Kidney (tissue), 14 donors: ENCODE results near the gene TAF6L. TPM values are rescaled to one million over a fixed set of nuclear protein-coding genes. Genes with fewer than 3 reads are reported as not detected.

Experiments used
- DNase-seq, 5 donors: peaks; one replicate each; pipeline ENCODE4 v3.0.0-alpha.2; 2013 to 2020
- FAIRE-seq: peaks from 2 replicates; lab custom pipeline; 2012; peaks lifted over from hg19 to GRCh38; lab: Jason Lieb, UNC
- H3K27ac ChIP-seq, 2 donors: one replicate each; pipeline ENCODE4 v1.7.0; 2013; ENCODE audit warnings: low read depth in 2 of 2, low read length in 2 of 2, inconsistent platforms in 1 of 2
- H3K27me3 ChIP-seq: one replicate; pipeline ENCODE4 v1.7.1; 2013; ENCODE audit warnings: low read length, inconsistent platforms; ENCODE audit not compliant: control insufficient read depth, insufficient read depth
- H3K36me3 ChIP-seq, 3 donors: one replicate each; pipeline versions ENCODE4 v1.7.0 to v1.7.1; 2013; ENCODE audit warnings: low read length in 3 of 3, control low read depth in 1 of 3, inconsistent platforms in 1 of 3; ENCODE audit not compliant: insufficient read depth in 3 of 3, control insufficient read depth in 2 of 3
- H3K4me1 ChIP-seq, 3 donors: one replicate each; pipeline versions ENCODE4 v1.7.0 to v1.7.1; 2013; ENCODE audit warnings: low read length in 3 of 3, inconsistent platforms in 1 of 3, low read depth in 1 of 3; ENCODE audit not compliant: control insufficient read depth in 2 of 3, insufficient read depth in 2 of 3
- H3K4me3 ChIP-seq, 3 donors: one replicate each; pipeline versions ENCODE4 v1.7.0 to v1.8.1; 2013; ENCODE audit warnings: low read length in 3 of 3, control low read depth in 1 of 3, inconsistent platforms in 1 of 3
- H3K9ac ChIP-seq, 3 donors: one replicate each; pipeline versions ENCODE4 v1.7.0 to v1.7.1; 2013; ENCODE audit warnings: low read length in 3 of 3, control low read depth in 1 of 3, inconsistent platforms in 1 of 3
- H3K9me3 ChIP-seq, 3 donors: one replicate each; pipeline versions ENCODE4 v1.7.0 to v1.7.1; 2013; ENCODE audit warnings: low read length in 3 of 3, control low read depth in 1 of 3, inconsistent platforms in 1 of 3; ENCODE audit not compliant: control insufficient read depth in 2 of 3, insufficient read depth in 1 of 3
- CTCF ChIP-seq: IDR thresholded peaks from 3 replicates; pipeline ENCODE4 v1.5.1; 2012; ENCODE audit warnings: mild to moderate bottlenecking, moderate library complexity, borderline replicate concordance; ENCODE audit not compliant: insufficient read depth; ENCODE audit errors: extremely low read depth
- intact Hi-C: fragments of 100-400 bp; cut with DNase I; formaldehyde crosslinking; loops from one replicate; pipeline ENCODE4 v1.11.1; 2022
- microRNA-seq: library from miRNA; unstranded; fragments of <30 nt; microRNA quantifications from one replicate; pipeline ENCODE4 v1.2.0, GENCODE V29; 2020
- polyA plus RNA-seq: library from polyadenylated mRNA; stranded (reverse); fragments of 350-450 nt; fragmentation: Illumina TruSeq; extraction: RNeasy Lipid Tissue Mini Kit (QIAGEN cat#74804); gene quantifications from one replicate; pipeline ENCODE4 v1.2.3, GENCODE V29; 2014; ENCODE audit warnings: low read depth, low replicate concordance; ENCODE audit not compliant: insufficient read depth
- total RNA-seq: library from RNA; stranded (reverse); fragmentation: NEBNext Ultra II Directional; extraction: Animal tissue kit (Norgen Biotek cat#: 25700); gene quantifications from one replicate; pipeline ENCODE4 v1.2.1, GENCODE V29; 2021
- donor health status: control.
- donor health status: control.
- donor health status: control.
- donor health status: control.
- donor health status: control.
- donor health status: DM: yes; HTN: yes; CAD: no.
- donor health status: Normal renal cell carcinoma (clear cell type).

Gene TAF6L
- total and polyA plus RNA-seq, 2 donors from 2014 or later = 19.3 to 27.1 TPM

DNA sequence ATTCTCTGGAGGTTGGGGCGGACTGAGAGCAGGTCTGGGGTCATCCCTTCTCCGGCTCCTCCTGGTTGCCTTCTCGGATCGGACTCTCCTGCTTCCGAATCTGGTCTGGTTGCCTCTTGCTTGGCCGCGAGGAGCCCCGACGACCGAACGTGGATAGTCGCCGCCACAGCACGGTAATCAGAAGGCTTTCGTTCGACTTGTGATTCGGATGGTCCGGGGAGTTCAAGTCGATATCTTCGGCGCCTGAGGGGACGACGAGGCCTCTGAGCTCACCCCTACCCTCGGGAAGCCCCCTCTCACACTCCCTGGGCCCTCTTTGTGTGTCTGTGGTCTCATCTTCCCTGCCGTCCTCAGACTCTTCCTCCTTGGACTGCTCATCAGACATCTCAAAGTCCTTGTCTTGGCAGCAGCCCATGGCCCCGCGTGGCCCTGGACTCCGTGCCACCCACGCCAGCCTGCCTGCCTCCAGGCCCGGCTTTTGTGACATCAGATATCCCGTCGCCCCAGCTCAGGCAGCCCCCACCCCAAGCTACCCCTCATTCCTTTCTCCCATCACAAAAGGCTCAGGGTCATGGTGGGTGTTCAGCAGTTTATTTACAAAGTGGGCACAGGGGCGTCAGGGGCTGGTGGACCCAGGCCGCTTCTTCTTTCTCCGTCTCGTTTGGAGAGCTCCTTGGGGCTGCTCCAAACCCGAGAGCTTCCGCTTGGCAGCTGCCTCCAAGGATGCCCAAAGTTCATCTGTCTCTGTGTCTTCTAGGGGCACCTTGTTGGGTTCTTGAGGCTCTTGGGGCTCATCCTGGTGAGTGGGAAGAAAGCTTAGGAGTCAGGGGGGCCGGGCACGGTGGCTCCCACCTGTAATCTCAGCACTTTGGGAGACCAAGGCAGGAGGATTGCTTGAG is 61.4 kb downstream of the TAF6L start, which contains the start of gene TEX54:
Gene TEX54 (minus strand): TSS at position 506 of the 899 bp plus-strand sequence.
- FAIRE-seq = no peak
- intact Hi-C loops = no loop called here

GRCh38 chr11:62835336-62835735 is 64.1 kb downstream of the TAF6L start:
- H3K36me3 ChIP-seq = peaks cover 4 to 23% (median 6%) of the 10 kb centered on the region in 3 donors
- no peak overlapping the region for H3K27ac ChIP-seq
- H3K4me3 ChIP-seq = no peak overlapping the region
- no peak overlapping the region for H3K9ac ChIP-seq
- DNase-seq (no peak), FAIRE-seq (no peak)
- no peaks in the 10 kb centered on the region for H3K27me3 ChIP-seq
- H3K9me3 ChIP-seq = no peaks in the 10 kb centered on the region
- TF ChIP-seq CTCF = no peak
- H3K4me1 ChIP-seq = peaks cover 1 to 17% (median 2%) of the 10 kb centered on the region in 3 donors
- intact Hi-C loops = no loop called here

More for the DNA sequence above, 61.4 kb downstream of the TAF6L start, which contains the start of gene TEX54:
- no peaks in the 10 kb centered on the region for H3K27me3 ChIP-seq
- DNase-seq = peak in 4 of 5 donors; percentile 16 to 81 (median 36)
- H3K9ac ChIP-seq = peak within 1 kb of the TSS; percentile 61 to 99 (median 94)
- peak within 1 kb of the TSS; percentile 98 to 99 for H3K27ac ChIP-seq
- H3K4me3 ChIP-seq = peak within 1 kb of the TSS; percentile 72 to 95 (median 89)
- peaks cover 4 to 24% (median 8%) of the 10 kb centered on the region in 3 donors for H3K36me3 ChIP-seq
- no peak for TF ChIP-seq CTCF
- H3K4me1 ChIP-seq = peaks cover 3 to 16% (median 6%) of the 10 kb centered on the region in 3 donors
- no peaks in the 10 kb centered on the region for H3K9me3 ChIP-seq

Small RNA genes lying within 50 kb of the gene (microRNA-seq; reads per million reads assigned to microRNA genes)
- gene MIR6514 = 1.0 reads per million
- gene MIR6748 = not detected

Other genes starting within 250 kb of the TAF6L start
Only the 30 nearest of the 31 such genes appear.
- 700 TPM for gene AHNAK, start 224.6 kb upstream of the TAF6L start, total RNA-seq
- gene AHNAK, start 224.6 kb upstream of the TAF6L start, polyA plus RNA-seq = 36.6 TPM
- 1,136 TPM for gene EEF1G, start 197.5 kb upstream of the TAF6L start, total RNA-seq
- 1,809 TPM for gene EEF1G, start 197.5 kb upstream of the TAF6L start, polyA plus RNA-seq
- gene TUT1, start 179.9 kb upstream of the TAF6L start, total RNA-seq = 29.5 TPM
- 18.7 TPM for gene TUT1, start 179.9 kb upstream of the TAF6L start, polyA plus RNA-seq
- 71.8 TPM for gene MTA2, start 169.5 kb upstream of the TAF6L start, total RNA-seq
- 34.4 TPM for gene MTA2, start 169.5 kb upstream of the TAF6L start, polyA plus RNA-seq
- 83.3 TPM for gene EML3, start 158.6 kb upstream of the TAF6L start, total RNA-seq
- gene EML3, start 158.6 kb upstream of the TAF6L start, polyA plus RNA-seq = 35.0 TPM
- 7.9 TPM for gene ROM1, start 158.1 kb upstream of the TAF6L start, total RNA-seq
- gene ROM1, start 158.1 kb upstream of the TAF6L start, polyA plus RNA-seq = 11.1 TPM
- gene B3GAT3, start 149.4 kb upstream of the TAF6L start, total RNA-seq = 50.6 TPM
- 66.2 TPM for gene B3GAT3, start 149.4 kb upstream of the TAF6L start, polyA plus RNA-seq
- 309 TPM for gene GANAB, start 124.8 kb upstream of the TAF6L start, total RNA-seq
- gene GANAB, start 124.8 kb upstream of the TAF6L start, polyA plus RNA-seq = 110 TPM
- 21.2 TPM for gene INTS5, start 118.1 kb upstream of the TAF6L start, total RNA-seq
- 11.2 TPM for gene INTS5, start 118.1 kb upstream of the TAF6L start, polyA plus RNA-seq
- gene C11orf98, start 106.2 kb upstream of the TAF6L start, total RNA-seq = 44.5 TPM
- gene C11orf98, start 106.2 kb upstream of the TAF6L start, polyA plus RNA-seq = 138 TPM
- gene CSKMT, start 106.1 kb upstream of the TAF6L start, total RNA-seq = 12.1 TPM
- gene CSKMT, start 106.1 kb upstream of the TAF6L start, polyA plus RNA-seq = 8.2 TPM
- gene UQCC3, start 99.7 kb upstream of the TAF6L start, total RNA-seq = 7.6 TPM
- 24.8 TPM for gene UQCC3, start 99.7 kb upstream of the TAF6L start, polyA plus RNA-seq
- gene LBHD1, start 99.1 kb upstream of the TAF6L start, total RNA-seq = 7.9 TPM
- 5.3 TPM for gene LBHD1, start 99.1 kb upstream of the TAF6L start, polyA plus RNA-seq
- 89.2 TPM for gene UBXN1, start 92.3 kb upstream of the TAF6L start, total RNA-seq
- gene UBXN1, start 92.3 kb upstream of the TAF6L start, polyA plus RNA-seq = 139 TPM
- 1.2 TPM for gene LRRN4CL, start 81.9 kb upstream of the TAF6L start, total RNA-seq
- gene LRRN4CL, start 81.9 kb upstream of the TAF6L start, polyA plus RNA-seq = 0.58 TPM
- gene BSCL2, start 64.0 kb upstream of the TAF6L start, total RNA-seq = 93.2 TPM
- 249 TPM for gene BSCL2, start 64.0 kb upstream of the TAF6L start, polyA plus RNA-seq
- gene GNG3, start 63.7 kb upstream of the TAF6L start, total RNA-seq = not detected
- 1.1 TPM for gene GNG3, start 63.7 kb upstream of the TAF6L start, polyA plus RNA-seq
- gene HNRNPUL2, start 43.9 kb upstream of the TAF6L start, total RNA-seq = 49.0 TPM
- gene HNRNPUL2, start 43.9 kb upstream of the TAF6L start, polyA plus RNA-seq = 37.1 TPM
- gene TTC9C, start 42.9 kb upstream of the TAF6L start, total RNA-seq = 24.8 TPM
- gene TTC9C, start 42.9 kb upstream of the TAF6L start, polyA plus RNA-seq = 39.2 TPM
- 15.0 TPM for gene ZBTB3, start 17.2 kb upstream of the TAF6L start, total RNA-seq
- gene ZBTB3, start 17.2 kb upstream of the TAF6L start, polyA plus RNA-seq = 4.8 TPM
- gene POLR2G, start 9.8 kb upstream of the TAF6L start, total RNA-seq = 66.0 TPM
- gene POLR2G, start 9.8 kb upstream of the TAF6L start, polyA plus RNA-seq = 143 TPM
- 57.1 TPM for gene TMEM179B, start 16.0 kb downstream of the TAF6L start, total RNA-seq
- 105 TPM for gene TMEM179B, start 16.0 kb downstream of the TAF6L start, polyA plus RNA-seq
- gene TMEM223, start 20.6 kb downstream of the TAF6L start, total RNA-seq = 16.5 TPM
- gene TMEM223, start 20.6 kb downstream of the TAF6L start, polyA plus RNA-seq = 34.9 TPM
- gene NXF1, start 34.0 kb downstream of the TAF6L start, total RNA-seq = 83.8 TPM
- gene NXF1, start 34.0 kb downstream of the TAF6L start, polyA plus RNA-seq = 70.7 TPM
- gene STX5, start 60.7 kb downstream of the TAF6L start, total RNA-seq = 39.6 TPM
- gene STX5, start 60.7 kb downstream of the TAF6L start, polyA plus RNA-seq = 44.6 TPM
- not detected for gene TEX54, start 61.4 kb downstream of the TAF6L start, total RNA-seq
- gene TEX54, start 61.4 kb downstream of the TAF6L start, polyA plus RNA-seq = not detected
- 48.9 TPM for gene WDR74, start 68.2 kb downstream of the TAF6L start, total RNA-seq
- 38.5 TPM for gene WDR74, start 68.2 kb downstream of the TAF6L start, polyA plus RNA-seq
- gene SLC3A2, start 109.5 kb downstream of the TAF6L start, total RNA-seq = 203 TPM
- gene SLC3A2, start 109.5 kb downstream of the TAF6L start, polyA plus RNA-seq = 299 TPM
- gene CHRM1, start 150.0 kb downstream of the TAF6L start, total RNA-seq = 0.44 TPM
- 0.22 TPM for gene CHRM1, start 150.0 kb downstream of the TAF6L start, polyA plus RNA-seq
- gene SLC22A6, start 213.6 kb downstream of the TAF6L start, total RNA-seq = 2.4 TPM
- gene SLC22A6, start 213.6 kb downstream of the TAF6L start, polyA plus RNA-seq = 362 TPM